Measurements from ENCODE around the gene DRC3.

DRC3 gene

DNA sequence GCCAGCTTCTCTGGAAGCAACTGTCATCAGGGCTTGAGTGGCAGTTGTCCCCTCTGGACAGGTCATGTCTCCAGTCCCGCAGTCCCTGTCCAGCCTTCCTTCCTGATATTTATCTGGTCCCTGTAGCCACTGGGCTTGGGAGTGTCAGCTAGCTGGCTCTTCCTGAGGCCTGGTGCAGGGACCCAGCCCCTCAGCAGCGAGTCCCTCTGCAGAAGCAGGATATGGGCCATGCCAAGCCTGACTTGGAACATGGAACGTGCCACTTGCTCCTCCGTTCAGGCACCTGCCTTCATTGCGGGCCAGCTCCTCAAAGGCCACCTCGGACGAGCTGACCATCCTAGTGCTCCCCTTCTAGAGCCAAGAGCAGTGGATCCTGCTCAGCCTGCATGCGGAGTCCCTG lies 26.3 kb downstream of the DRC3 start:
- DNase-seq = no peak

DNA sequence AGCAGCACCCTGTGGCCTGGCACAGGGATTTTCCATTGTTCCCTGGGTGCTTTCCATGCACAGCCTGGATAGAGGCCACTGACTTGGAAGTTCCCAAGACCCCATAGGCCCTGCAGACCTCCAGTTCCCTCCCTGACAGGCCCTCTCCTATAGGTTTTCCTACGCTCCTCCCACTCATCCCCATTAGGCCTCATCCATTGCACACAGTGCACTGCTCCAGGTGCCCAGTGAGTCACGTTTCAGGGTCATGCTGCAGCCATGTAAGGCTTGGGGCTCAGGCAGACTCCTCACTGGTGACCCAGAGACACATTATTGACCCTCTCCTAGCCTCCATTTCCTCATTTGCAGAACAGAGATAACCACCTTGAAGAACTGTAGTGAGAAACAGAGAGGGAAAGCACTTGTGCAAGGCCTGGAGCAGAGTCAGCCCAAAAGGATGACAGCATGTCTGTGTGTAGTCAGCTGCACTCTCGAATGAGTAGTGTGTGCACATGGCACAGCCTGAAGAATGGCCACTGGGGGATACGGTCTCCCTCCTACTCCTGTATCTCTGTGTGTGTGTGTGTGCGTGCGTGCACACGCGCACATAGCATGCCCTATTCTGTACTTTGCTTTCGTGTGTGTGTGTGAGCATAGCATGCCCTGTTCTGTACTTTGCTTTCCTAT lies 26.8 kb downstream of the DRC3 start:
- no peak for DNase-seq

DNA sequence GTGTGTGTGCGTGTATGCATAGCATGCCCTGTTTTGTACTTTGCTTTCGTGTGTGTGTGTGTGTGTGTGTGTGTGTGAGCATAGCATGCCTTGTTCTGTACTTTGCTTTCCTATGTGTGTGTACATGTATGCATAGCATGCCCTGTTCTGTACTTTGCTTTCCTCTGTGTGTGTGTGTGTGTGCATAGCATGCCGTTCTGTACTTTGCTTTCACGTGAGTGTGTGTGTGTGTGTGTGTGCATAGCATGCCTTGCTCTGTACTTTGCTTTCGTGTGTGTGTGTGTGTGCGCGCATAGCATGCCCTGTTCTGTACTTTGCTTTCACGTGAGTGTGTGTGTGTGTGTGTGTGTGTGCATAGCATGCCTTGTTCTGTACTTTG lies 27.4 kb downstream of the DRC3 start:
- no peak for DNase-seq

DNA sequence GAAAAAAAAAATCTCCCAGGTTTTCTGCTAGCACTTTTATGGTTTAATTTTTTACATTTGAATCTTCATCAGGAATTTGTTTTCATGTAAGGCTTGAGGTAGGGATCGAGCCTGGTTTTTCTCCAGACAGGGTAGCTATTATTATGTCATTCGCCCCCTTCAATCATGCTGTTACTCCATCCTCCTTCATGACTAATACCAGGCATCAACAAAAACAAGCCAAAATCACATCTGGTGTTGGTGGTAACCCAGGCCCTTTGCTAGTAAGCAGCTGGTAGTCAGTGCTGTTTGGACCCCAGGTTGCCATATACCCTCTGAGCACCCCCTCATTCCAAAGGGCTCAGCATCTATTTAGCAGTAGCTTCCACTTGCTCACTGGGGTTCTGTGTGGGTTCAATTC lies 29.5 kb downstream of the DRC3 start:
- no peak for DNase-seq

DNA sequence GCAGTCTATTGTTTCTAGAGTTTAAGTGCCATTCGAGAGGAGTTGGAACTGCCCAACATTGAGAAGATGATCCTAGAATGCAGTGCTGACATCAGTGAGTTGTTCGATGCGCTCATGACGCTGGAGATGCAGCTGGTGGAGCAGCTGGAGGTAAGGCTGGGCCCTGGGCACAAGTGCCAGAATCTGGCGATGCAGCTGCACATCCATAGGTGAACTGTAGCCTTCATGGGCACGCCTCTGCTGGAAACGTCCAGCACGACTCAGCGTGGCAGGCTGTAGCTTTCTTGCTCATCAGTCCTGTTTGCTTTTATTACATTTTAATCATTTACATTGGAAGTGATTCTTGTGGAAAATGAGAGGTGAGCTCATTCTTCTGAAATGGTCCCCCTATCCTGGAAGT lies 31.7 kb downstream of the DRC3 start:
- DNase-seq = no peak

DNA sequence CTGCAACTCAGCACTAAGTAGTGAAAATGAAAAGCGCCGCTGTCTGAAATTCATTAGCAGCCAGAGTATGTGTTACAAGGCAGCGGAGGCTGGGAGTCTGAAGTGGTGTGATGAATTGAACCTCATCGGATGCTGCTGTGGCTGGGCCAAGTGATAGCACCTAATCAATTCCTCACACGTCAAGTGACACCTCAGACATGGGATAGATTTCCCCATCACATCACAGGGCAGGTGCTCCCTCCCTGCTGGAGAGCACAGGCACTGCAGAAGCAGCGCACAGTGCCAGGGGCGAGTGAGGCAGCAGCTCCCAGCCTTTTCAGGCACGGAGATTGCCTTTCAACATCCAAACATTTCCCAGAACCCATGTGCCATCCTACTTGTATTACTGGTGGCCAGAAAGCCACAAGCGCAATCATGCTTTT lies 32.2 kb downstream of the DRC3 start:
- no peak for DNase-seq

DNA sequence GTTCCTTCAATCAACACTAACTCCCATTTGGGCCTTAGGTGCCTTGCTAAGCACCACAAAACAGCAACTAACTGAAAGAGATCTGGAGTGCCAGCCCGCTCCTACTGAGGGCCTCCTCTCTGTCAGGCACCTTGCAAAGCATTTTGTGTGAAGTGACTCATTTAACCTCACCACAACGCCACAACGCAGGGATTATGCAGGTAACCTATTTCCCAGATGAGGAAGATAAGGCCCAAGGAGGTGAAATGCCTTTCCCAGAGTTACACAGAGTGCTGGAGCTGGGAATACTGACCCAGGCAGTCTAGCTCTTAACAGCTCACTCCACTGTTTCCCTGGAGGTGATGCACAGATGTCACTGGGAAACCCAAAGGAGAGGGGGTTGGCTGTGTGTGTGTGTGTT lies 32.8 kb downstream of the DRC3 start:
- no peak for DNase-seq

DNA sequence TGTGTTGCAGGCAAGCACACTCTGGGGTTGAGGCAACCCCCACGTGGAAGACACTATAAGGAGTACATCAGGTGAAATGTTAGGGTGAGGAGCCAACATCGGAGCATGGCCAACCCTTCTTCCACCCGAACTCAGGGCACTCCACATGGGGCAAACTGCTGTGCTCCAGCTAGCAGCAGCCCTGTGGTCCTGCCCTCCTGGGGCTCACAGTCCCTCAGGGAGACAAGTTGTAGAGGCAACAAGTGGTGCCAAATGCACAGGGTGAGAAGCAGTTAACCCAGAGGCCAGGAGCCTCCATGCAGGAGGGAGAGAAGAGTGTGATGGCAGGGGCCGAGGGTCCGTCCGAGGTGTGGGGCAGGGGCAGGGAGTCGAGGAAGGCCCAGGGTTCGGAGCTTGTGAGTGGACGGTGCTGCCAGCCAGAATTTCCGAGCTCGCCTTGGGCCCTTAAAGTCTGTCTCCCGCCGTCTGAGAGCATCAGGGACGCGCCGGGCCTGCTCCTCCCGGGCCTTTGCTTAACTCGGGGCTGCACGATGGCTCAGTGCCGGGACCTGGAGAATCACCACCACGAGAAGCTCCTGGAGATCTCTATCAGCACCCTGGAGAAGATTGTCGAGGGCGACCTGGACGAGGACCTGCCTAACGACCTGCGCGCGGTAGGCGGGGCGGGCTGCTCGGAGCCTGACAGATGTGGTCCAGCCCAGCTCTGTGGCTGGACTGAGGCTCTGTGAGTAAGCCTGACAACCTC lies 34.0 kb downstream of the DRC3 start:
- no peak for DNase-seq

DNA sequence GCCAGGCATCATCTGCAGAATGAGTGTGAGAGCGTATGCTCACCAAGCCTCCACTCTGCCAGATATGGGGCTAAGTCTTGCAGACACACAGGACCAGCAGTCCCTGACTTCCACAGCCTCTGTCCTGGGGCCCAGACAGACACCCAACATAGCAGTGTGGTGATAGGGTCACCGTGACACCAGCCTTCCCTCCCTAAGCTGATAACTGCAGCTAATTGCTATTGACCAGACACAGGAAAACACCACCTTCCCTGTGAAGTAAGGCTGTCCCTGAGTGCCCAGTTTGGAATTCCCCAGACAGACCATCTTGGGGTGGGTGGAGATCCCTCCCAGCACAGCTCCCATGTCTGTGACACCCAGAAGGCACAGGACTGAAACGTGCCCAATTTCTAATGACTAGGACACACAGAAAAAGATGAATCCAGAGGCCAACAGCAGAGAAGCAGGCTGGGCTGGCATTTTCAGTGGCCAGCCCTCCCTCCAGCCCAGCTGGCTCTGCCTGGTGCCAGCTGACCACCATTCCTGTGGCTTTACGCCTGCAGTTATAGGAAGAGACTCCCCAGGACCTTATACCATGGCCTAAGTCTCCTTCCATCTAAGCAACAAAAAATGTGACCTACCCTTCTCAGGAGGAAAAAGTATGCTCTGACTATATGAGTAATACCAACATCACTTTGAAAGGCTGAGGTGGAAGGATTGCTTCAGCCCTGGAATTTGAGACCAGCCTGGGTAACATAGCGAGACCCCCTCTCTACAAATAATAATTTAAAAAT lies 36.0 kb downstream of the DRC3 start:
- DNase-seq = no peak

DNA sequence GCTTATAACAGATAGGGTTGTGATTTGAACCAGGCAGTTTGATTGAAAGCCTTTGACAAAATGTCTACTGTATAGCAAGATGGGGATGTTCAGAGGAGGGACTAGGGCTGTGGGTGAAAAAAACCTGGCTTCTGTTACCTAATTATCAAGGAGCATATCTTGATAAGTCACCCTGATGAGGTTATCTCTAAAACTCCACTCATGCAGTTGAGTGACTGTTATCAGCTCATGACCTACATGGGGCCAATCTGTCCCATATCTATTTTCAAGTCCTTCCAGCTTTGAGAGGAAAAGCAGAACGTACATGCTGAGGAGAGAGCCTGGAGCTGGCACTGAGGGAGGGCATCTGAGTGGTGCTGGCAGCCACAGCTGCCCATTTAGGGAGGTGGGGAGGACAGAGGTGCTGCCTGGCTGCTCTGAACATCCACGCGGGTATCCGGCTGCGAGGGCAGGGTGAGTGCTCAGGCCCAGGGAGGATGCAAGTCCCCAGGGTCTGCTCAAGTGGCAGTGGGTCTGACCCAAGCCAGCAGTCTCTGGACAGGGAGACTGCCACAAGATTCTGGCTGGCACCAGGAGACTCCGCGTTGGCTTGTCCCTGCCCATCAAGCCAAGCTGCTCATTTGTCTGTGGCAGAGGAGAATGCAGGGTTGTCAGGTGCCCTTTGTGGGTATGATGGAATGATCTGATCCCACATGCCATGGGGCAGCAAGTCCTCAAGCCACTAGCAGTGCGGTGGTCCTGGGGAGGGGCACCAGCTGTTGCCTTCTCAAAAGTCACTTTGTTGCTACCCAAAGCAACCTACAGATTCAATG lies 37.2 kb downstream of the DRC3 start:
- DNase-seq = no peak

DNA sequence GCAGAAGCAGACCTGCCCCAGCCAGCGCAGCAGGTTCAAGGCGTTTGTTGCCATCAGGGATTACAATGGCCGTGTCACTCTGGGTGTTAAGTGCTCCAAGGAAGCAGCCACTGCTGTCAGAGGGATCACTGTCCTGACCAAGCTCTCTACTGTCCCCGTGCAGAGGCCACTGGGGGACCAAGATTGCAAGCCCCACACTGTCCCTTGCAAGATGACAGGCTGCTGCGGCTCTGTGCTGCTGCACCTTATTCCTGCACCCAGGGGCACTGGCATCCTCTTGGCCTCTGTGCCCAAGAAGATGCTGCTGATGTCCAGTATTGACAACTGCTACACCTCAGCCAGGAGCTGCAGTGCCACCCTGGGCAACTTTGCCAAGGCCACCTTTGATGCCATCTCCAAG lies 38.6 kb downstream of the DRC3 start:
- DNase-seq = no peak

DNA sequence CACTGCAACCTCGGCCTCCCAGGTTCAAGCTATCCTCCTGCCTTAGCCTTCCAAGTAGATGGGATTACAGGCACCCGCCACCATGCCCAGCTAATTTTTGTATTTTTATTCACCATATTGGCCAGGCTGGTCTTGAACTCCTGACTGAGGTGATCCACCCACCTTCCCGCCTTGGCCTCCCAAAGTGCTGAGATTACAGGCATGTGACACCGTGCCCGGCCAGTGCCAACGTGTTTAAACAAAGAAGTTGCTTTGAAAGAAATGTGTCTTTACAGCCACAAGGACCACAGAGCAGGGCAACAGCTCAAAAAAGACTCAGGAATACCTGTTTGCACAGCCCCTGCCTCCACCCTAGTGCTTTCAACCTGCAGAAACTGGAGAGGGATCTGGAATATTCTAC lies 41.3 kb downstream of the DRC3 start:
- DNase-seq = no peak

DNA sequence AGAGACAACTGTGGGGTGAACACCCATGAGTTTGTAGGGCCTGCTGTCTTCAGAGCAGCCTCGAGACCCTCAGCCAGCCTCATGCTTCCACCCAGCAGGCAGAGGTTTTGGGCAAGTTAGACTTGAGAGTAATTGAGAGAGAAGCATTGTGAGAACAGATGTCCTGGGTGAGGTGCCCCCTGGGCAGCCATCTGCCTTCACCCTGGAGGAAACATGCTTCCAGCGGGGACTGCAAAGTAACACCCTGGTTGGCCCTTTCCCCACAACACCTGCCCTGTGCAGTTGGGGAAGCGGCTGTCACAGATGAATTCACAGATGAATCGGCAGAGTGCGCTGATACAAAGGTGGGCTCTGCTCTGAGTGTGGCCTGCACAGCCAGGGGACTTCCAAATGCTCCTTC lies 42.9 kb downstream of the DRC3 start:
- DNase-seq = no peak

DNA sequence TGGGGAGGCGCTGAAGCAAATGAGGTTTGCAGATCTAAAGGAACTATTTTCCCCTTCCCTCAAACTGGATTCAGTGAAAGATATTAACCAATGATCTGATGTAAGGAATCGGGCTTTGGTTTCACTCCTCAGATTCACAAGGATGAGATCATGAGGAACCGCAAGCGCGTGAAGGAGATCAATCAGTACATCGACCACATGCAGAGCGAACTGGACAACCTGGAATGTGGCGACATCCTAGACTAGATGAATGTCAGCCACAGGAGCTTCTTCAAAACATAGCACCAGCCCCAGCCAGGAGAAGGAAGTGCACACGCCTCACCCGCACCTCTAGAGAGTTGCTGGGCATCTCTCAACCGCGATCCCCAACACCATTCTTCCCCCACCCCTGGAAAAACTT lies 43.8 kb downstream of the DRC3 start:
- no peak for DNase-seq

DNA sequence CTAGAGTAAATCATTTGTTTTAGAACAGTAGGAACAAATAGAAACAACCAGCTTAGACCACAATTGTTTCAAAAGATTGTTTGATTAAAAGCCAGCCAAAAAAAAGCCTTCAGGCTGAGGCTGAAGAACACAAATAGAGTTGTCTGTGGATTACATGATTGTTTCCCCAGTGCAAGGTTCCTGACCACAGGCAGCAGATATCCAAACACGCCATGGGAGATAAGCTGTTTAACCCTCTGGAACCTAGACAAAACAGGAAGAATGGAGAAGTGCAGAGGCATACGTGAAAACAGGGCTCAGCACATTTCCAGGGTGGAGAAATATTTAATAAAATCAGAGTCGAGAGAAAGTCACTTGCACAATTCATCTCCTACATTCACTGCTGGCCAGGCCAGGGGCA lies 45.3 kb downstream of the DRC3 start:
- no peak for DNase-seq

DNA sequence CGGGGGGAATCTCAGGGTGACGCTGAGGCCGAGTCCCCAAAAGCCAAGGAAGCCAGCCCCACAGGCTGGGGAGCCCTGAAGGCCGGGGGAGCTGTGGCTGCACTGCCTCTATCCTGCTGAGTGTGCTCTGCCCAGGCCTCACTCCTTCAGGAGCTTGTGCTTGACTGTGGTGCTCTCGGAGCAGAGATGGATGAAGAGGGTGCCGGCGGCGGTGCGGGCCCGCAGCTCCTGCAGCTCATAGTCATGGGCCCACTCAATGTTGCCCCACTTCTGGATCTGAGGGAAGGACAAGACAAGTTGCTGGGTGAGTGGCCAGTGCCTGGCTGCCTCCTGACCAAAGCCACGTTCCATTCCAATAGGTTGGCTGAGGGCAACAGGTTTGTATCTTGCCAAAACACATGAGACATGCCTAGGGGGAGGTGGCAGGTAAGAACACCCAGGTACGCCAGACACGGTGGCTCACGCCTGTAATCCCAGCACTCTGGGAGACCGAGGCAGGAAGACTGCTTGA lies 45.8 kb downstream of the DRC3 start:
- no peak for DNase-seq

DNA sequence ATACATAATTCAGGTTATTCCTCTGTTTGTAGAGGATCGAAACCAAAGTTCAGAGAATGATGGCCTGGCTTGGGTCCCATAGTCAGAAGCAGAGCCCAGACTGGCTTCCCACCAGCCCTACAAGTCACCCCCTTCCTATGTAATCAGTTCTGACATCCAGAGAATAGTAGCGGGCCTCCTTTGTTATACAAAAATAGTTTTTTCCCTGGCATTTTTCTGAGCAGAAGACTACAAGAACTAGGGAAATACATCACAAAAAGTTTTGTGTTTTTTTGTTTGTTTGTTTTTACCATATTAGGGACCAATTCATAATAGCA lies 47.1 kb downstream of the DRC3 start:
- no peak for DNase-seq

DNA sequence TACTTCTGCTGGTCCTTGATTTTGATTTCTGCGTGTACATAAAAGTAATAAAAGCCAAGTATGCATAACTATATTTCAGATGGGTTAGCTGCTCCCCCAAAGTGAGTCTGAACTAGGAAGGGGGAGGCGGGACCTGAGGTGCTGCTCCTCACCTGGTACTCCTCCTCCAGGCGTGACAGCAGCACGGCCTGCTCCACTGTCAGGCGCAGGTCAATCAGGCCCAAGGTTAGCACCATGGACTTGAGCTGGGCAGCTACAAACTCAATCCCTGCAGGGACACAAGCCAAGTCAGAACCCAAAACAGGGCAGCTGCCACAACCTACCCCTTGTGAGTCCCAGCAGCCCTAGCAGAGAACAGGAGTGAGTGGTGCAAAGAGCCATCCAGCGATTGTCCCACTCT lies 48.3 kb downstream of the DRC3 start:
- no peak for DNase-seq

DNA sequence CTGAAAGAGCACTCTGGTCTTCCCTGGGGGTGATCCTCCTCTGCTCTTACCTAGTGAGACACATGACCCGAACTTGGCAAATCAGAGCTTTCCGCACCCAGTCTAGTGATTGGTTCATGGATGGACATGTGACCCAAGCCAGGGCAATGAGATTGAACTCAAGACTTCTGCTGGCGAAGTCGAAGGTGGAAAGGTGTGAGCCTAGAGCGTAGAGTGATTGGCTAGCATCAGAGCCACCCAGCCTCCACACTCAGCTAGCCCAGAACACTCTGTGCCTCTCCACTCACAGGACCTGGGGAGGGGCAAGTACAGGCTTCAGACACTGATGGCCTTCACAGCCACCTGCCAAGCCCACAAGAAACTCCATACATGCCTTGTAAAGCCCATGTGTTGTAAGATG lies 48.7 kb downstream of the DRC3 start:
- no peak for DNase-seq

DNA sequence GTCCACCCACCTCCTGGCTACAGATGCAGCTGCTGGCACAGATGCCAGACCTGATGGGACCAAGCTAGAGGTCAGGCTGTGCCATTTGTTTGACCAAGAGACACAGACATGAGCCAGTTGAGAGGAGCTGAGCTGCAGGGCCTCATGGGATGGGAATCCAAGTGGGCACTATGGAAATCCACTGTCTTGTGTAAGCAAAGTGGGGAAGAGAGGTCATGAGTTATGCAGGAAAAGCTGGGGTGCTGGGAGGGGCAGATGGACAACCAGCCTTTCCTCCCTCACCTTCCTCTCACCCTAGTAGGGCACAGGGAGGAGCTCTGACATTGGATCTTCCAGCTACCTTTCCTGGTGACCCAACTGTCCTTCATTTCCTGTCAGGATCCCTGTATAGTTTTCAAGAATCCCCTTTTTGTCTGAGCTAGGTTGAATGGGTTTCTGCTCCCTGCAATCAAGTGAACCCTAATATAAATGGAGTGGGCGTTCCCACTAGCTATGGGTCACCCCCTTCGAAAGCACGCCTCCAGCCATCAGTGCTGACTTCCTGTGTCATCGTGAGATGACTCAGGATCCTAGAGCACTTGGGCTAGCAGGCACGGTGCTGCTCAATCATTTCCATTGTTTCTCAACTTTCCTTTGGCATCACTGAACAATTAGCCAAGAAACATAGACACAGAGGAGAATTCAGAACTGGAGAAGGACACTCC lies 52.7 kb downstream of the DRC3 start:
- no peak for DNase-seq

DNA sequence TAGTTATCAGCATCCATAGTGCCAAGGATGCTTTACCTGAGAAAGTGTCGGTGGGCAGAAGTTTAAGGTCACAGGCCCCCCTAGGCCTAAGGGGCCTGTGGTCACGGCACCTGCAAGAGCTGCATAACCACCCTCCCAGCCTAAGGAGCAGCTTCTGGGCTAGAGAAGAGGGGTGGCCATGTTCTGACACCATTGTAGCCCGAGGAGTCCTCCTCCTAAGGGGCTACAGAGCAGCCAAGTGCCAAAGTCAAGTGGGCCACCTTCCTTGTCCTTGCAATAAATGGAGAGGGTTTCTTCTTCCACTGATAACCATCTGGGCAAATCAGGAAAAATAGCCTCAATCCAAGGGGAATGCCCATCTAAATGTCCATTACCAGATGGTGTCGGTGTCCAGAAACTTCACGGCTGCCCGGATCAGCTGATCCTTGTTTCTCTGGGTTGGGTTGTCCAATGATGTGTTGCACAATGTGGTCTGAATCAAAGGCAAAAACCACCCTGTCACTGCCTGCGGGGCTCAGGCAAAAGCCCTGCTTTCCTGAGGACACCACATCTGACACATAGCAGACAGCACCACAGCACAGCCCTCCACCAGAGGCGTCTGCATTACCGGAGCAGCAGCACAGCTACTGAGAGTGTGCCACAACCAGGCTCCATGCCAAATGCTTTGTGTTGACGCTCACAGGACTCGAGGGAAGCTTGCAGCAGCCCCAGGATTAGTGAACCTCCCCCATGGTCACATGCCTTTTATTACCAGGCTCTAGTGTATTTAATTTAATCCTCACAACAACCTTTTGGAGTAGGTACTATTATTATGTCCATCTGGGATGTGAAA lies 53.5 kb downstream of the DRC3 start:
- no peak for DNase-seq

DNA sequence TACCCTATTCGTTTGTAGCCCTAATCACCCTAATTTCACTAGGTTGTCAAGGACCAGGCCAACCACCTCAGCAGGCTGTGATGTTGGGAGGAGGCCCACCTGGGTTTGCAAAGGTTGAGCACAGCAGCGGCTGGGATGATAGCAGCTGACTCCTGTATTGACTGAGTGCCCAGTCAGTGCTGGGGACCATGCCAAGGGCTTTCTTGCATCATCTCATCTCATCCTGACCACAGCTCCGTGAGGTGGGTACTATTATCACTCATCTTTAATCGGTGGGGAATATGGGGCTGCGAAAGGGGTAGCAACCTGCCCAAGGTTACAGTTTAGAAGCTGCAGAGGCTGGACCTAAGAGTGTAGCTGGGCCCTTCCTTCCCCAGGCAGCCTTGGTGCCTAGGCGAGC lies 54.6 kb downstream of the DRC3 start:
- no peak for DNase-seq

Data from GF-D8 (cell line).